AG08396 (cell line): Measurements from ENCODE around the gene UBXN7.
A peak's percentile ranks its signal among the peaks of the same experiment; 100 is the strongest.
"Not testable (repeated sequence)": the region's sequence is repeated elsewhere in the genome, so short reads cannot be mapped to it uniquely, and the experiment has no call there.

Source experiments
- DNase-seq: peaks from one replicate; pipeline ENCODE4 v3.0.0; 2012; ENCODE audit warnings: low spot score, mixed read lengths

Gene UBXN7

GRCh38 chr3:196432137-196432879 is at the start of gene UBXN7:
TSS of gene UBXN7 (minus strand) at chr3:196432427. CDS start at chr3:196432399, 28 bp downstream.
- peak; percentile 100 for DNase-seq

DNA sequence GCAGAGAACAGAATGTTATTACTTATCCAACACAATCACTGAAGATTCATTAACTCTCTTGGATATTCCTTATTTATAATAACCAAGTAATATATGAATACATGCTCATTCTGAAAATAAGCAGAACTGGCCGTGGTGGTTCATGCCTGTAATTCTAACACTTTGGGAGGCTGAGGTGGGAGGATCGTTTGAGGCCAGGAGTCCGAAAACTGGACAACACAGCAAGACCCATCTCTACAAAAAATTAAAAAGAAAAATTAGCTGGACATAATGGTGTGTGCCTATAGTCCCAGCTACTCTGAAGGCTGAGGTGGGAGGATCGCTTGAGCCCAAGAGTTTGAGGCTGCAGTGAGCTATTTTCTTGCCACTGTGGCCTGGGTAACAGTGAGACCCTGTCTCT is 45.5 kb upstream of the UBXN7 start:
- DNase-seq: no peak

GRCh38 chr3:196472286-196472685 is 40.1 kb upstream of the UBXN7 start:
- no peak for DNase-seq

DNA sequence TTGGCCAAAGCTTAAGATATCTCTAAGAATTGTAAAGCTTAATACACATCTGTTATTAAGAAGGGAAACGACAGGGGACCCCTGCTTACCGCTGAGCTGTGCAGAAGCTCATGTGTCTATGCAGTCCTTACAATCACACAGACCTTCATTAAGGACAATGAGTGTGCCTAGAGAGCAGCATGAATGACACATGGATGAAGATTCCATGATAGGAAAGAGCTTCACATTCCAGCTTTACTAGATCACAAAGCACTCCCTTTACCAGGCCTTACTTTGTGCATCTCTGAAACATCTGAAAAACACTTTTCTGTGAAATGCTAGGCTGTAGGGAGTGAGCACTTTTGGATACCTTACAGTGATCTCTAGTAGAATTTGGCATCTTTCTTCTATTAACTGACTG is 39.3 kb upstream of the UBXN7 start:
- peak; percentile 39 for DNase-seq

DNA sequence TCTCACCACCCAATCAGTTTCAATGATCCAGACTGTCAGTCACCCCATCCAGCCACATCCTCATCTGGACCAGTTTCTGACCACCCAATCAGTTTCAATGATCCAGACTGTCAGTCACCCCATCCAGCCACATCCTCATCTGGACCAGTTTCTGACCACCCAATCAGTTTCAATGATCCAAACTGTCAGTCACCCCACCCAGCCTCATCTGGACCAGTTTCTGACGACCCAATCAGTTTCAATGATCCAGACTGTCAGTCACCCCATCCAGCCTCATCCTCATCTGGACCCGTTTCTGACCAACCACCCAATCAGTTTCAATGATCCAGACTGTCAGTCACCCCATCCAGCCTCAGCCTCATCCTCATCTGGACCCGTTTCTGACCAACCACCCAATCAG is 38.0 kb upstream of the UBXN7 start:
- not testable (repeated sequence) for DNase-seq

- DNase-seq: no peak
These were observed 31.6 kb upstream of the UBXN7 start for GRCh38 chr3:196463804-196464203.

- DNase-seq: no peak
These were observed 31.2 kb upstream of the UBXN7 start for GRCh38 chr3:196463478-196463756.

DNA sequence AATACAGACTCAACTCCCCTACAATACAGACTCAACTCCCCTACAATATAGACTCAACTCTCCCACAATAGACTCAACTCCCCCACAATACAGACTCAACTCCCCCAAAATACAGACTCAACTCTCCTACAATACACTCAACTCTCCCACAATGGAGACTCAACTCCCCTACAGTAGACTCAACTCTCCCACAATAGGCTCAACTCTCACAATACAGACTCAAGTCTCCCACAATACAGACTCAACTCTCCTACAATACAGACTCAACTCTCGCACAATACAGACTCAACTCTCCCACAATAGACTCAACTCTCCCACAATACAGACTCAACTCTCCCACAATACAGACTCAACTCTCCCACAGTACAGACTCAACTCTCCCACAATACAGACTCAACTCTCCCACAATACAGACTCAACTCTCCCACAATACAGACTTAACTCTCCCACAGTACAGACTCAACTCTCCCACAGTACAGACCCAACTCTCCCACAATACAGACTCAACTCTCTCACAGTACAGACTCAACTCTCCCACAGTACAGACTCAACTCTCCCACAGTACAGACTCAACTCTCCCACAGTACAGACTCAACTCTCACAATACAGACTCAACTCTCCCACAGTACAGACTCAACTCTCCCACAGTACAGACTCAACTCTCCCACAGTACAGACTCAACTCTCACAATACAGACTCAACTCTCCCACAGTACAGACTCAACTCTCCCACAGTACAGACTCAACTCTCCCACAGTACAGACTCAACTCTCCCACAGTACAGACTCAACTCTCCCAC is 30.7 kb upstream of the UBXN7 start:
- DNase-seq: not testable (repeated sequence)

DNA sequence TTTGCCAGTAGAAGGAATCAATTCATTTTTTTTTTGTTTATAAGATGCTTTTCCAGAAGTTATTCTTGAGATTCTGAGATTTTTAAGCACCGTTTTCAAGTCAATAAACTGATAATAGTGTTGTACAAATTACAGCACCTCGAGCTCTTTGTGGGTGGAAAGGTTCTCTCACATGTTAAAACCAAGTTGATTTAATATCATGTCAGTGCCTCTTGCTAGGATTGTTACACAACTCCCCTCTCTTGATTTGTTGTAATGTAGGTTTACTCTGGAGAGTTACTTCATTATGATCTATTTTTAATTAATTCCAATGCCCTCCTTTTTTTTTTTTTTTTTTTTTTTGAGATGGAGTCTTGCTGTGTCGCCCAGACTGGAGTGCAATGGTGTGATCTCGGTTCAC is 25.8 kb upstream of the UBXN7 start:
- DNase-seq: no peak

DNA sequence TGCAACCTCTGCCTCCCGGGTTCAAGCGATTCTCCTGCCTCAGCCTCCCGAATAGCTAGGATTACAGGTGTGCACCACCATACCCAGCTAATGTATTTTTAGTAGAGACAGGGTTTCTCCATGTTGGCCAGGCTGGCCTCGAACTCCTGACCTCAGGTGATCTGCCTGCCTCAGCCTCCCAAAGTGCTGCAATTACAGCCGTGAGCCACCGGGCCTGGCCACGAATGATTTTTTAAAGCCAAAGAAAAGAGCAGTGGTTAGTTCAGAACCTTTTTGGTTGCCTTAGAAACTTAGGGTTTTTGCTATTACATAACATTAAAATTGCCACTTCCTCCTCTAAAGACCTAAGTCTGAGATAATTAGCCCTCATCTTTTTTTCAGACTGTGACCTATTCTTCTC is 25.2 kb upstream of the UBXN7 start:
- not testable (repeated sequence) for DNase-seq

DNA sequence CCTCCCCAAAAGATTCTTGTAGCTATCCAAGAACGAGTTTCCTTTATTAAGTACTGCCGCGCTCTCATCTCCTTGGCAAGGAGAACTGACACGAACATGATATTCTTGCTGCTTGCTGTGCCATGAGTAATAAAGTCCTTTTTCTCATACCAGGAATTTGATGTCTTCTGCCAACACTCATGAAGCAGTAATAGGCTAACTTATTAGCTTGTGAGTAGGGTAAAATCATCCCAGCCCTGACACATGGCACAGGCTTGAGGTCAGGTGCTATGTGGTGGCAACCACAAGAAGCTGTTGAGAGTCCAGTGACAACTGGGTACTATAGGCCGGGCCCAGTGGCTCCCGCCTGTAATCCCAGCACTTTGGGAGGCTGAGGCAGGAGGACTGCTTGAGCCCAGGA is 22.7 kb upstream of the UBXN7 start:
- DNase-seq: no peak

DNA sequence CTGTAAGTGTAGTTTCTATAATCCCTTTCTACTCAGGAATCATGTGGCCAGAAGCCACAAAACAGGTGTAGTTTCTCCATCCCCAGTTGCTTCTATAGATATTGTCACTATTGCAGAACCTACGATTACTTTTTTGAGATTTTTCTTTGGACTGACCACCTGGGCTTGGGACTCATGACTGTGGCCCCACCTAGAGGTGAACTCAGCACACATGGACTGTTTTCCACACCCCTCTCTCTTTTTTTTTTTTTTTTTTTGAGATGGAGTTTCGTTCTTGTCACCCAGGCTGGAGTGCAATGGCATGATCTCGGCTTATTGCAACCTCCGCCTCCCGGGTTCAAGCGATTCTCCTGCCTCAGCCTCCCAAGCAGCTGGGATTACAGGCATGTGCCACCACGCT is 13.2 kb upstream of the UBXN7 start:
- DNase-seq: not testable (repeated sequence)

DNA sequence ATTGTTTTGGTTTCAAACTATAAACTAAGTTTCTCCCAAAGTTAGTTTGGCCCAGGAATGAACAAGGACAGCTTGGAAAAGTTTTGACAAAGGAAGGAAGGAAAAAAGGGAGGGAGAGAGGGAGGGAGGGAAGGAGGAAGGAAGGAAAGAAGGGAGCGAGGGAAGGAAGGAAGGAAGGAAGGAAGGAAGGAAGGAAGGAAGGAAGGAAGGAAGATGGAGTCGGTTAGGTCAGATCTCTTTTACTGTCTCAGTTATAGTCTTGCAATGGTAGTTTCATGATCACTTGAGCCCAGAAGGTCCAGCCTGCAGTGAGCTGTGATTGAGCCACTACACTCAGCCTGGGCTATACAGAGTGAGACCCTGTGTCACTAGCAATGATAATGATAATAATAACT is 12.3 kb upstream of the UBXN7 start:
- no peak for DNase-seq

- DNase-seq: no peak
These were observed 8.5 kb upstream of the UBXN7 start for GRCh38 chr3:196440696-196441095.

- DNase-seq: no peak
These were observed 7.9 kb upstream of the UBXN7 start for GRCh38 chr3:196440041-196440537.

DNA sequence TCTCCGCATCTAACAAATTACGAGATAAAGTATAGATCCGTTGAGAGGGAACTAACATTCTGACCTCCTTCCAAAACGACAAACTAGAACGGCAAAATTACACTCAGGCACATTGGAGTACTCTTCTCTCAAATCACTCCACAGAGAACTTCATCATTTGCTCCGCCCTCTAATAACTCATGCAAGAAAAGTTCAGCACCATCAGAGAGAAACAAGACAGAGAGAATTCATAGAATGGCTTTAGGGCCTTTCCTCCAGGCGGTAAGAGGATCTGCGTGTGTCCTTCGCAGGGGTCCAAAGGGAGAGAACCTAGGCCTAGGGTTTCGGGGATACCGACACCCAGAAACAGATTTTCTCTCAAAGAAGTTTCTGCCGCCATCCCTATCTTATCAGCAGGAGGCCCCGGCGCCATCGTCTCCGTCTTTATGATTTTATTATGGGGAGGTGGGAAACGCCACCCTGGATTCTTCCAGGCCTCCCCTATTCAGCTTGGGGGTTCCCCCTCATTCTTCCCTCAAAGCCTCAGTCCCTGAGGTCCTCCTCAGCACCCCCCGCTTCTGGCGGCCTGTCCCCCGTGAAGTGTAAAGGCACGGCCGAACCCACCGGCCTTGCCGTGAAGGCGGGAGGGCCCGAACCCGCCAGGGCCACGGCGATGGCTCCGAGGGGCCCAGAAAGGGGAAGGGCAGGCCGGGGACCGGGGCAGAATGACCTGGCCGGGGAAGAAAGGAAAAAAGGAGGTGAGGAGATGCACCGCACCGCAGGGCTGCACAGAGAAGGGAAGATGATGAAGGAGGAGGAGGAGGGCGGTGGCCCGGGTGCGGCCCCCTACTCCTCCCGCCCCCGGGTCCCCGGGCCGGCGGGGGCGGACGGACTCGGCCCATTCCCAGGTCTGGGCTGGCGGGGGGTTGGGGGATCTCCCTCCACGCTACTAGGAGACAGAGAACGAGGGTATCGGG is 768 bp downstream of the UBXN7 start:
- DNase-seq: peak; percentile 57

GRCh38 chr3:196428041-196428440 is 4.2 kb downstream of the UBXN7 start:
- DNase-seq: no peak

- not testable (repeated sequence) for DNase-seq
These were observed 7.8 kb downstream of the UBXN7 start for GRCh38 chr3:196424421-196424820.

- no peak for DNase-seq
These were observed 9.0 kb downstream of the UBXN7 start for GRCh38 chr3:196423044-196423781.

DNA sequence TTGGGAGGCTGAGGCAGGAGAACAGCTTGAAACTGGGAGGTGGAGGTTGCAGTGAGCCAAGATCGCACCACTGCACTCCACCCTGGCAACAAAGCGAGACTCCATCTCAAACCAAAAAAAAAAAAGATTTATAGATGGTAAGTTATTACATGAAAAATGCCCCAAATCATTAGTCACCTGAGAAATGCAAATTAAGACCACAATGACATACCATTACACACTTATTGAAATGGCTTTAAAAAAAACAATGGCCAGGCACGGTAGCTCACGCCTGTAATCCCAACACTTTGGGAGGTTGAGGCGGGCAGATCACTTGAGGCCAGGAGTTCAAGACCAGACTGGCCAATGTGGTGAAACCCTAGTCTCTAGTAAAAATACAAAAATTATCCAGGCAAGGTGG is 10.6 kb downstream of the UBXN7 start:
- not testable (repeated sequence) for DNase-seq

DNA sequence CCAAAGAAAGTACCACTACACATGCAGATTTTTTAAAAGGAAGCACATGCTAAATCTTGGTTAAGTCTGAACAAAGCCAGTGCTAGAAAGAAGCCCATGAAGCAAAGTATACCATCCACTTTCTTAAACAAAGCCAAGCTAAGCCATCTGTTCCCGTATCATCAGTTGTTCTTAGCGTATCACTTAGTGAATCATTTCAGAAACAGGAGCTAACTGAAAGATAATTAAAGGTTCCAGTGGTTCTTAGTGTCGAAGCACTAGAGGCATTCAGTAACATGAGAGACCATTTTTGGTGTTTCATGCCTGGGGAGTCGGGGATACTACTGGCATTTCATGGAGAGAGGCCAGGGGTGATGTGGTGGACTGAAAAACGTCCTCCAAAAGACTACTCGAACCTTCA is 12.8 kb downstream of the UBXN7 start:
- DNase-seq: no peak

- no peak for DNase-seq
These were observed 13.6 kb downstream of the UBXN7 start for GRCh38 chr3:196418601-196419000.
